ENCODE measurements around the gene ATAD1. TPM values are rescaled to one million over a fixed set of nuclear protein-coding genes. Genes with fewer than 3 reads are reported as not detected.

Gene ATAD1
- total RNA-seq, 4 donors from 2014 or later: 27.2 to 36.3 (median 32.2) TPM

DNA sequence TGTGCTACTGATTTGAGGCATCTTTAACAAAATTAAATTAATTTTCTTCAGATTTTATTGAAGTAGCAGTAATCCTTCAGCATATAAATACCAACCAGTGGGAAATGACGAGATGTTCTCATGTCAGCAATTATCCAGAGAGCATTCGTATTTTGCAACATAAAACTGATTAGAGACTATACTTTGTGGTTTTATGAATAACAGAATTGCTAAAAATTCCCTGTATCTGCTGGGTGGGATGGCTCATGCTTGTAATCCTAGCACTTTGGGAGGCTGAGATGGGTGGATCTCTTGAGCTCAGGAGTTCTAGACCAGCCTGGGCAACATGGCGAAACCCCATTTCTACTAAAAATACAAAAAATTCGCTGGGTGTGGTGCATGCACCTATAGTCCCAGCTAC is 56.9 kb downstream of the ATAD1 start:
- H3K4me1 ChIP-seq: no peaks in the 10 kb centered on the region
- no peak for DNase-seq
- H3K36me3 ChIP-seq: peaks cover 0 to 45% (median 0%) of the 10 kb centered on the region in 3 donors
- H3K9me3 ChIP-seq: no peaks in the 10 kb centered on the region
- no peak overlapping the region for H3K27ac ChIP-seq
- TF ChIP-seq POLR2A (IDR thresholded peaks at IDR 0.05): no peak
- TF ChIP-seq, protein P1, sequence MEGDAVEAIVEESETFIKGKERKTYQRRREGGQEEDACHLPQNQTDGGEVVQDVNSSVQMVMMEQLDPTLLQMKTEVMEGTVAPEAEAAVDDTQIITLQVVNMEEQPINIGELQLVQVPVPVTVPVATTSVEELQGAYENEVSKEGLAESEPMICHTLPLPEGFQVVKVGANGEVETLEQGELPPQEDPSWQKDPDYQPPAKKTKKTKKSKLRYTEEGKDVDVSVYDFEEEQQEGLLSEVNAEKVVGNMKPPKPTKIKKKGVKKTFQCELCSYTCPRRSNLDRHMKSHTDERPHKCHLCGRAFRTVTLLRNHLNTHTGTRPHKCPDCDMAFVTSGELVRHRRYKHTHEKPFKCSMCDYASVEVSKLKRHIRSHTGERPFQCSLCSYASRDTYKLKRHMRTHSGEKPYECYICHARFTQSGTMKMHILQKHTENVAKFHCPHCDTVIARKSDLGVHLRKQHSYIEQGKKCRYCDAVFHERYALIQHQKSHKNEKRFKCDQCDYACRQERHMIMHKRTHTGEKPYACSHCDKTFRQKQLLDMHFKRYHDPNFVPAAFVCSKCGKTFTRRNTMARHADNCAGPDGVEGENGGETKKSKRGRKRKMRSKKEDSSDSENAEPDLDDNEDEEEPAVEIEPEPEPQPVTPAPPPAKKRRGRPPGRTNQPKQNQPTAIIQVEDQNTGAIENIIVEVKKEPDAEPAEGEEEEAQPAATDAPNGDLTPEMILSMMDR (IDR thresholded peaks at IDR 0.05): no peak
- no peaks in the 10 kb centered on the region for H3K27me3 ChIP-seq
- H3K4me3 ChIP-seq: no peak overlapping the region

DNA sequence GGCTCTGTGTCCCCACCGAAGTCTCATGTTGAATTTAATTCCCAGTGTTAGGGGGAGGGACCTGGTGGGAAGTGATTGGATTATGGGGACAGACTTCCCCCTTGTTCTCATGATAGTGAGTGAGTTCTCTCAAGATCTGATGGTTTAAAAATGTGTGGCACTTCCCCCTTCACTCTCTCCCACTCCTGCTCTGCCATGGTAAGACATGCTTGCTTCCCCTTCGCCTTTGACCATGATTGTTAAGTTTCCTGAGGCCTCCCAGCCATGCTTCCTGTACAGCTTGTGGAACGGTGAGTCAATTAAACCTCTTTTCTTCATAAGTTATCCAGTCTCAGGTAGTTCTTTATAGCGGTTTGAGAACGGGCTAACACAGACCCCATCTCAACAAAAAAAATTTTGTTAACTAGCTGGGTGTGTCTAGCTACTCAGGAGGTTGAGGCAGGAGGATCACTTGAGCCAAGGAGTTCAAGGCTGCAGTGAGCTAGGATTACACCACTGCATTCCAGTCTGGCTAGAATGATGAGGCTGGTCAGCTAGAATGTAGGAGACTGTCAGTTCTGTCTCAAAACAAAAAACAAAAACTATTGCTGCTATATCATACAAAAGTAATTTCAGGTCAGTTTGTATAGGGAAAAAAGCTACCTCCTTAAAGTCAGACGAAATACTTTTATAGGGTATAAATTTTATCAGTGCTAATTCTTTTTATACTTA is 57.7 kb downstream of the ATAD1 start:
- no peaks in the 10 kb centered on the region for H3K27me3 ChIP-seq
- H3K36me3 ChIP-seq: peaks cover 0 to 47% (median 0%) of the 10 kb centered on the region in 3 donors
- no peak overlapping the region for H3K4me3 ChIP-seq
- DNase-seq: no peak
- no peaks in the 10 kb centered on the region for H3K4me1 ChIP-seq
- no peak overlapping the region for H3K27ac ChIP-seq
- no peak for TF ChIP-seq POLR2A (IDR thresholded peaks at IDR 0.05)
- TF ChIP-seq, protein P1 (IDR thresholded peaks at IDR 0.05): no peak
- H3K9me3 ChIP-seq: no peaks in the 10 kb centered on the region

DNA sequence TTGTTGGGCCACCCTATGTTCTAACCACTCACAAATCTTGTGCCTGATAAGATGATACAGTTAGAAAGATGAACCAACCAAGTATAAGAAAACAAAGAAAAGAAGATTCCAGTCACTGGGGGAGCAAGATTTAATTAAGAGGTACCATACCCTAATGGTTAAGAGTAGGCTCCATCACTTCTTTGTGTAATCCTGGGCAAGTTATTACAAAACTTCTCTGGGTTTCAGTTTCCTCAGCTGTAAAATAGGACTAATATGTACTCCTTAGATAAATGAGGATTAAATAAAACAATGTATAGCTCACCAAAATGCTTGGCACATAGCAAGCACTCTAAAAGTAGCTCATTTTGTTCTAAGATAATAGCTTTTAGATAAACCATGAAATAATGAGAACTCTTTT is 58.5 kb downstream of the ATAD1 start:
- Histone ChIP-seq H3K36me3 (peaks cover 0 to 48% (median 0%) of the 10 kb centered on the region in 3 donors), H3K27ac (no peak overlapping the region), H3K9me3 (no peaks in the 10 kb centered on the region), H3K4me3 (no peak overlapping the region), H3K4me1 (no peaks in the 10 kb centered on the region), H3K27me3 (no peaks in the 10 kb centered on the region)
- DNase-seq: no peak
- TF ChIP-seq POLR2A (IDR thresholded peaks at IDR 0.05): no peak
- TF ChIP-seq, protein P1 (IDR thresholded peaks at IDR 0.05): no peak

DNA sequence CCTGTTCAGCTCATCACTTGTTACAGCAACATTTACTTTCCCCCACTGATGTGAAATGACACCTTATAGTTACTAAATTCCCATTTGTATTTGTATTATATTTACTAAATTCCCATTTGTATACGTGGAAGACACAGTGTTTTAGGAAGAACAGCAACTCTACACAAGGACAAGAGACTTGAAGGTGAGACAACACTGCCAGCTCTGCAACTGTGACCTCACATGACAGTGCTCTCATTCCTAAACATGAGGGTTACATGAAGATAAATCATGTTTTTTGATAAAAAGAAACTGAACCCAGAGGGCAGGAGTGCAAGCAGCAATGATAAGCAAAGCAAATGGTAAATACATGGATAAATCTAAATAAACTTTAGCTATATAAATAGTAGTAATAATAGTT is 60.3 kb downstream of the ATAD1 start:
- Histone ChIP-seq H3K4me3 (no peak overlapping the region), H3K27ac (no peak overlapping the region), H3K27me3 (no peaks in the 10 kb centered on the region), H3K9me3 (no peaks in the 10 kb centered on the region), H3K36me3 (peaks cover 0 to 44% (median 0%) of the 10 kb centered on the region in 3 donors), H3K4me1 (no peaks in the 10 kb centered on the region)
- no peak for TF ChIP-seq POLR2A (IDR thresholded peaks at IDR 0.05)
- TF ChIP-seq, protein P1 (IDR thresholded peaks at IDR 0.05): no peak
- DNase-seq: no peak

DNA sequence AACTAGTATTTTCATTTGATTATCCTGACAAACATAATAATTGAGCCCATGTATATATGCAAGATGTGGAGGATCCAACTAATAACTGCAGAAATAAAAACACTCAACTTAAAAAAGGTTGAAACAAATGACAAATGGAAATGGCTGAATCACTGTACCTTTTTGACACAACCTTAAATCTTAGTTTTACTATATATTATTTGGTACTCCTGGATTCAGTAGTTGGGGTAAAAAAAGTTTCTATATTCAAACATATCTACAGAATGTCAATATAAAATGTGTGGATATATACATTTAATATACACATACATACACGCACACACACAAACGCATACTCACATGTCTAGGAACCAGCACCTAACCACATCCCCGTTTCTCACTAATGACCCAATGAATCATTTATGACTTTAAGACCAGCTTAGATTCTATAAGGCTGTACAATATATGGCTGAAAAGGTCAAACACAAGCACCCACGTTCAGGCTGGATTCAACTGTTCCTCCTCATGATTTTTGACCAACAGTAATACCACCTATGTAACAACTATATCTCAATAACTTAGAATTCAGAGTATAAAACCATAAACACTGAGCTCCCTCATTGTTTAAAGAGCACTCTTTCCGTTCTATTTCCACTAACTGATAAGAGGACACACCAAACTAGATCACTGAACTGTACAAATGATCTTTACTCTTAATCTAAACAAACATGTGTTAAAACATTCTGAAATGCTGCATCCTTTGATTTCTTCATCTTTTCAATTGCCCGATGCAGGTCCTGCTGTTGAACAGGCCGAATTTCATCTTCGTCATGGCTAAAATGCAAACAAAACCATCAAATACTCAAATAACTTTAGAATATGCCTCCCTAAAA is 63.8 kb downstream of the ATAD1 start:
- no peaks in the 10 kb centered on the region for H3K4me1 ChIP-seq
- H3K36me3 ChIP-seq: peaks cover 0 to 28% (median 0%) of the 10 kb centered on the region in 3 donors
- TF ChIP-seq, protein P1 (IDR thresholded peaks at IDR 0.05): no peak
- no peak for TF ChIP-seq POLR2A (IDR thresholded peaks at IDR 0.05)
- no peak overlapping the region for H3K4me3 ChIP-seq
- no peak for DNase-seq
- no peaks in the 10 kb centered on the region for H3K9me3 ChIP-seq
- H3K27me3 ChIP-seq: no peaks in the 10 kb centered on the region
- H3K27ac ChIP-seq: no peak overlapping the region

Data from Peyer's patch (tissue), 4 donors.